Bronchial epithelial cell (primary cell): ENCODE data around the gene RFPL3. TPM values are rescaled to one million over a fixed set of nuclear protein-coding genes. Genes with fewer than 3 reads are reported as not detected.

Experiments
- DNase-seq: peaks from one replicate; pipeline ENCODE4 v3.0.0-alpha.2; 2010; ENCODE audit warnings: low read depth
- FAIRE-seq: peaks from 2 replicates; lab custom pipeline; 2011; peaks lifted over from hg19 to GRCh38; lab: Jason Lieb, UNC
- H3K27me3 ChIP-seq: 2 replicates; pipeline ENCODE4 v1.5.1; 2011; ENCODE audit warnings: low read length; ENCODE audit not compliant: control insufficient read depth, insufficient read depth
- H3K36me3 ChIP-seq: 2 replicates; pipeline ENCODE4 v1.5.1; 2011; ENCODE audit warnings: low read length; ENCODE audit not compliant: control insufficient read depth, insufficient read depth
- H3K4me3 ChIP-seq: 2 replicates; pipeline ENCODE4 v1.5.1; 2011; ENCODE audit warnings: mild to moderate bottlenecking, low read depth, low read length, control low read depth
- CTCF ChIP-seq: IDR thresholded peaks from 2 replicates; pipeline ENCODE4 v1.5.1; 2011; ENCODE audit warnings: mild to moderate bottlenecking, moderate library complexity, low read length, control low read depth, inconsistent platforms; ENCODE audit not compliant: insufficient read depth, severe bottlenecking
- total RNA-seq: library from RNA; depleted of rRNA; stranded (reverse); fragments of >200 nt; gene quantifications from 2 replicates; pipeline ENCODE4 v1.2.1, GENCODE V29; 2014

Gene RFPL3
- total RNA-seq, 1 donor from 2014 or later = not detected

GRCh38 chr22:32331918-32332725, 25.5 kb upstream of the RFPL3 start:
- FAIRE-seq = no peak
- Histone ChIP-seq H3K4me3 (no peak overlapping the region), H3K27me3 (no peaks in the 10 kb centered on the region), H3K36me3 (no peaks in the 10 kb centered on the region)
- TF ChIP-seq CTCF = no peak
- DNase-seq = no peak

GRCh38 chr22:32333141-32333768, 24.4 kb upstream of the RFPL3 start:
- no peak for TF ChIP-seq CTCF
- H3K36me3 ChIP-seq = no peaks in the 10 kb centered on the region
- no peak overlapping the region for H3K4me3 ChIP-seq
- FAIRE-seq = no peak
- H3K27me3 ChIP-seq = no peaks in the 10 kb centered on the region
- no peak for DNase-seq

- Histone ChIP-seq H3K4me3 (no peak overlapping the region), H3K36me3 (no peaks in the 10 kb centered on the region), H3K27me3 (no peaks in the 10 kb centered on the region)
- no peak for DNase-seq
- TF ChIP-seq CTCF = no peak
- FAIRE-seq = peak; percentile 94
These were observed 23.7 kb upstream of the RFPL3 start for GRCh38 chr22:32333769-32334659.

GRCh38 chr22:32334660-32335365, 22.9 kb upstream of the RFPL3 start:
- FAIRE-seq (no peak), DNase-seq (no peak)
- no peak overlapping the region for H3K4me3 ChIP-seq
- H3K36me3 ChIP-seq = no peaks in the 10 kb centered on the region
- TF ChIP-seq CTCF = no peak
- no peaks in the 10 kb centered on the region for H3K27me3 ChIP-seq

- Histone ChIP-seq H3K36me3 (no peaks in the 10 kb centered on the region), H3K4me3 (no peak overlapping the region), H3K27me3 (no peaks in the 10 kb centered on the region)
- no peak for DNase-seq
- no peak for FAIRE-seq
- TF ChIP-seq CTCF = no peak
These were observed 22.2 kb upstream of the RFPL3 start for GRCh38 chr22:32335471-32335870.
